IPS DF 6.9 (cell line): ENCODE results near the gene FBXO3.

ENCODE experiments used
- DNase-seq: peaks from one replicate; pipeline ENCODE4 v3.0.0-alpha.2; 2013; ENCODE audit warnings: low read depth, low spot score
- H3K27ac ChIP-seq: one replicate; pipeline ENCODE4 v1.5.1; 2013; ENCODE audit warnings: low read length, control low read depth
- H3K27me3 ChIP-seq: 2 replicates; pipeline ENCODE4 v1.6.1; 2013; ENCODE audit warnings: mild to moderate bottlenecking, low read length; ENCODE audit not compliant: control insufficient read depth, insufficient read depth
- H3K36me3 ChIP-seq: 2 replicates; pipeline ENCODE4 v1.6.1; 2013; ENCODE audit warnings: low read length; ENCODE audit not compliant: control insufficient read depth, insufficient read depth
- H3K4me1 ChIP-seq: 2 replicates; pipeline ENCODE4 v1.6.1; 2013; ENCODE audit warnings: low read length; ENCODE audit not compliant: control insufficient read depth, insufficient read depth
- H3K4me3 ChIP-seq: 2 replicates; pipeline ENCODE4 v1.5.1; 2013; ENCODE audit warnings: mild to moderate bottlenecking, low read length
- H3K9me3 ChIP-seq: 2 replicates; pipeline ENCODE4 v1.6.1; 2013; ENCODE audit warnings: low read length, inconsistent platforms; ENCODE audit not compliant: control insufficient read depth, insufficient read depth
- WGBS: extraction: QIAGEN DNeasy Blood & Tissue Kit; methylation state at CpG from one replicate; pipeline ENCODE4 v1.1.7; 2013; ENCODE audit warnings: mixed read lengths, missing lambda C conversion rate; ENCODE audit not compliant: insufficient read length, insufficient coverage; 5-methylcytosine and 5-hydroxymethylcytosine counted together

The FBXO3 gene

GRCh38 chr11:33695051-33695566 is 79.2 kb downstream of the FBXO3 start:
- Histone ChIP-seq H3K36me3 (no peaks in the 10 kb centered on the region), H3K4me3 (no peak overlapping the region), H3K4me1 (peaks cover 5% of the 10 kb centered on the region), H3K27me3 (no peaks in the 10 kb centered on the region; the same call in 1 of the 2 replicates), H3K27ac (no peak overlapping the region), H3K9me3 (no peaks in the 10 kb centered on the region)
- WGBS: no CpG with 5 or more reads among the region's 4 CpGs
- DNase-seq: no peak

GRCh38 chr11:33694346-33695050 is 79.8 kb downstream of the FBXO3 start:
- H3K4me3 ChIP-seq: no peak overlapping the region
- no peak for DNase-seq
- no peaks in the 10 kb centered on the region for H3K9me3 ChIP-seq
- no peaks in the 10 kb centered on the region for H3K36me3 ChIP-seq
- H3K4me1 ChIP-seq: peaks cover 2% of the 10 kb centered on the region; the same call in 1 of the 2 replicates
- WGBS: no CpG with 5 or more reads among the region's 4 CpGs
- no peaks in the 10 kb centered on the region; the same call in 1 of the 2 replicates for H3K27me3 ChIP-seq
- H3K27ac ChIP-seq: no peak overlapping the region

- WGBS: no CpG with 5 or more reads among the region's 5 CpGs
- no peak for DNase-seq
- Histone ChIP-seq H3K36me3 (no peaks in the 10 kb centered on the region), H3K27ac (no peak overlapping the region), H3K4me1 (0 out of 2 replicates have a peak, but pooled peaks cover 2% of the 10 kb centered on the region), H3K9me3 (no peaks in the 10 kb centered on the region), H3K27me3 (no peaks in the 10 kb centered on the region), H3K4me3 (no peak overlapping the region)
Measured at GRCh38 chr11:33692541-33692940, 81.8 kb downstream of the FBXO3 start.

- WGBS: no CpG with 5 or more reads among the region's 9 CpGs
- 0 out of 2 replicates have a peak, but pooled peaks cover 2% of the 10 kb centered on the region for H3K4me1 ChIP-seq
- H3K4me3 ChIP-seq: no peak overlapping the region
- H3K36me3 ChIP-seq: no peaks in the 10 kb centered on the region
- no peak overlapping the region for H3K27ac ChIP-seq
- no peaks in the 10 kb centered on the region for H3K9me3 ChIP-seq
- no peaks in the 10 kb centered on the region for H3K27me3 ChIP-seq
- DNase-seq: no peak
Measured at GRCh38 chr11:33692013-33692504, 82.3 kb downstream of the FBXO3 start.

- Histone ChIP-seq H3K4me3 (no peak overlapping the region), H3K36me3 (no peaks in the 10 kb centered on the region), H3K27ac (no peak overlapping the region), H3K9me3 (no peaks in the 10 kb centered on the region), H3K4me1 (0 out of 2 replicates have a peak, but pooled peaks cover 2% of the 10 kb centered on the region), H3K27me3 (no peaks in the 10 kb centered on the region)
- DNase-seq: no peak
- WGBS: no CpG with 5 or more reads among the region's 6 CpGs
Measured at GRCh38 chr11:33691066-33691864, 83.1 kb downstream of the FBXO3 start.
